Stromal cell of bone marrow (primary cell): ENCODE measurements around the gene USP2.

Experiments
- DNase-seq: peaks from one replicate; pipeline ENCODE4 v3.0.0-alpha.2; 2012; ENCODE audit warnings: low read depth

Gene USP2

DNA sequence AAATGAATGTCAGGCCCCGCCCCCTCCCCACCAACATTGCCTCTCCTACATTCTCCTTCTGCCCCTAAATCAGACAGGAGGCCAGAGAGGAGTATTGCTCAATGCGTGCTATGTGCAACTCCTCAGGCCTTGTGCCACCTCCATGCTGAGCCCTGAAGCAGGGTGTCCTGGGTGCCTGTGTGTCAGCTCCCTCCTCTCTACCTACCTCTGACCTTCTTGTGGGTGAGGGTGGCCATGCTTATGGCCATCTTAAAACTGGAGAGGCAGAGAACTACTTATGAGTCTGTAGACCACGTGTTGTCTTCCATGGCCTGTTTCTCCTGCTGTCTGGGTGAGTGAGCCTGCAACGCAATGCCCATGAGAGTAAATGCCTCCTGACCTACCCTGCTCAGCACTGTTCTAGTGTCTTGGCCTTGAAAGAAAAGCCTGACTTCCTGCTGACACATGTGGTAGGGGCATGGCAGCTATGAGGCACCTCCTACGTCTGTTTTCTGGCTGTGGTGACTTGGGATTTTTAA lies 75.1 kb downstream of the USP2 start:
- peak; percentile 86 for DNase-seq

DNA sequence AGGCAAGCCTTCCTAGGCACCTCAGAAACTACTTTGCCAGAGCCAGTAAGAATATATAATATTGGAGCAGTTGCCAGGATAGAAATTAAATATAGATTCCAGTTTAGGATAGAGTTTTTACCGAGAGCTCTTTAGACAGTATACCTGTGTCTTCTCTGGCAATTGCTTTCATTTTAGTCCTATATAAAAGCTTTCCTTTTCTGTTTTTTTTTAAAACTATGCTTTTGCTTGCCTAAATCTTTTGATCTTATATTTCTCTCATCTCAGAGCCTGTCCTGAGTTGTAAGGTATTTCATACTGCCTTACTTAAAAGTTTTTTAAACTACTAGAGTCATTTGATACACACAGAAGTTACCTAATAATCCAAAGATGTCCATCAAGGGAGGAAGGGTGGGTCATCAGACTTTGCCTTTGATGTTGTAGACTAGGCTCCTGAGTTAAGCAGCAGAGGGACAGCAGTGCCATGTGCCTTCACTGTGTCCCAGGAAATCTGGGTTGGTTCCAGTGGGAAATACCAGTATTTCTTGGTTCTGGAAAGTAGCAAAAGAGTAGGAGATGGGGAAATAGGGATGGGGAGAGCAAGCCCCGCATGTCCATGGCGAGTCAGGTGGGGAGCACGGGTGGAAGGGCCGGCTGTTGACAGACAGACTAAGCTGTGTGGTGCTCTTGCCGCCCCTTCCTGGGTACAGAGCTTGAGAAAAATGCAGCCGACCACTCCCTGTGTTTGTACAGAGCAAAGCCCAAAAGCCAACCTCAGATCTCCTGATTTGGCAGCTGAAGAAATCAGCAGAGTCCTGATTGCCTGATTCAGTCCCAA lies 75.7 kb downstream of the USP2 start:
- DNase-seq: no peak
